GM12874 (cell line): ENCODE measurements around the gene PTPRN2.

ENCODE experiments used
- TF ChIP-seq, protein P1 (sequence below): IDR thresholded peaks from 2 replicates; pipeline ENCODE4 v1.5.1; 2011; ENCODE audit warnings: low read depth, mild to moderate bottlenecking, control low read depth, low read length, moderate library complexity; ENCODE audit not compliant: insufficient read depth

Gene PTPRN2

DNA sequence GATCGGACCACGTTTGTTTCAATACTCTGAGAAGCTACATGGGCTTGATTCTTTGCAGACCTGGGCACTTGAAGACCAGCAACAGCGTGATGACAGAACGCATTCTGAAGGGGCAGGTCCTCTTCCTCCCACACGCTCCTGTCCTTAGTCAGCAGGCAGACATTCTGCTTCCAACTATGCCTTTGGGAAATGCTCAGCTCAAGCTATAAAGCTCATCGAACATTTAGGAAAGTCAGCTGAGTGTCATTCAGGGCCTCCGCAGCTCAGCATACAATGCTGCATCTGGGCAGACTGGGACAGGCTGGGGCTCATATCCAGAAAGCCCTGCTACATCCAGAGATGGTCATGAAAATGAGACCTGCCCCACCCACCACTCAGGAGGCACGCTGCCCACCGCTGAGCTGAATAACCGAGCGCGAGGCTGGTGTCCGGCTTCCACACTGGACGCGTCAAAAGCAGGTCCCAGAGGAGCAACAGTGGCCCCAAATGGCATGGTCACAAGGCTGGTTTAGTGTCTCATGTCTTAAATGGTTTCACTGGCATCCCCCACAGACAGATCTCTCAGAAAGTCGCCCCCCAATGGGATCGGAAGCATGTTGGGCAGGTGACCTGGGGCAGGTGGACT, 976.8 kb downstream of the PTPRN2 start:
- TF ChIP-seq, protein P1, sequence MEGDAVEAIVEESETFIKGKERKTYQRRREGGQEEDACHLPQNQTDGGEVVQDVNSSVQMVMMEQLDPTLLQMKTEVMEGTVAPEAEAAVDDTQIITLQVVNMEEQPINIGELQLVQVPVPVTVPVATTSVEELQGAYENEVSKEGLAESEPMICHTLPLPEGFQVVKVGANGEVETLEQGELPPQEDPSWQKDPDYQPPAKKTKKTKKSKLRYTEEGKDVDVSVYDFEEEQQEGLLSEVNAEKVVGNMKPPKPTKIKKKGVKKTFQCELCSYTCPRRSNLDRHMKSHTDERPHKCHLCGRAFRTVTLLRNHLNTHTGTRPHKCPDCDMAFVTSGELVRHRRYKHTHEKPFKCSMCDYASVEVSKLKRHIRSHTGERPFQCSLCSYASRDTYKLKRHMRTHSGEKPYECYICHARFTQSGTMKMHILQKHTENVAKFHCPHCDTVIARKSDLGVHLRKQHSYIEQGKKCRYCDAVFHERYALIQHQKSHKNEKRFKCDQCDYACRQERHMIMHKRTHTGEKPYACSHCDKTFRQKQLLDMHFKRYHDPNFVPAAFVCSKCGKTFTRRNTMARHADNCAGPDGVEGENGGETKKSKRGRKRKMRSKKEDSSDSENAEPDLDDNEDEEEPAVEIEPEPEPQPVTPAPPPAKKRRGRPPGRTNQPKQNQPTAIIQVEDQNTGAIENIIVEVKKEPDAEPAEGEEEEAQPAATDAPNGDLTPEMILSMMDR = no peak

DNA sequence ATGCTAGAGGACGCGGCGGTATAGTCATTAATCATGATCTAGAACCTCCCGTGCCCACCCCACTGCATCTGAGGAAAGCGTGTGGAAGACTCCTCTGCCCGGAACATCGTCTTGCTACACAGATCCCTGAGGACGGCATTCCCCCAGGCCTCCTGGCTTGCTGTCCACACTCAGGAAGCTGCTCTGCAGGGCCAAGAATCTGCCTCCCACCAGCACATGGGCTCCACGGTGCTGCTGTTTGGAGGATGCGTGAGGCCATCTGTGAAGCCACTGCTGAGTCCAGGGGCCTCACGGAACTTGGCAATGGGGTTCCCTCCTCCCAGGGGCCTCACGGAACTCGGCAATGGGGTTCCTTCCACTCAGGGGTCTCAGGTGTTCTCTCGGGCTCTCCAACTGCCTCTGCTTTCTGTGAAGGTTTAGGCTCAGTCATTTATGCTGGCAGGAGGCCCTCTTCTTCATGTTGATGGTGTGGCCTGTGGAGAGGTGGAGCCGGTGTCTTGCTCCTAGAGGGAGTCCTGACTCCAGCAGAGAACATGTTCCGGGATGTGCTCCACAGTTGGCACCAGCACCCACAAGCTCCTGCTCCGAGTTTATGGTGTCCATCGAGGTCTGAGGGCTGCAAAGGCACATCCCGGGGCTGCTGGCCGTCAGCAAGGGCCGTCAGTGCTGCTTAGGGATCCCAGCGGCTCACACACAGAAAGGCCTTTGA, 977.5 kb downstream of the PTPRN2 start:
- TF ChIP-seq, protein P1 = no peak

DNA sequence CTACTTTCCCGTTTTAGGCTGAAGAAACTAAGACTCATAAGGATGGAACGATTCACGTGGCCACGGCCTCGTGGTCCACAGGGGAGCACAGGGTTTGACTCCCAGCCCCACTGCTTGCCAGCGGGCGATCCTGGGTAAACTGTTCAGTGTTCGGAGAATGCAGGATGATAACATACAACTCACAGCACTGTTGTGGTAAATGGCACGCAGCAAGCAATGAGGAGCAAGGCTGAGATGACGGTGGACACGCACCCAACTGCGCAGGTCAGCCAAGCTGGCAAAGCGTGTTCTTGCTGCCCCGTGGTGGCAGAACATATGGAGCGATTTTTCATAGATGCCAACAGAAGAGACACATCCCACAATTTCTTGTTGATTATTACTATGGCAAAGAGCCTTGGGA, 978.1 kb downstream of the PTPRN2 start:
- TF ChIP-seq, protein P1 = no peak

DNA sequence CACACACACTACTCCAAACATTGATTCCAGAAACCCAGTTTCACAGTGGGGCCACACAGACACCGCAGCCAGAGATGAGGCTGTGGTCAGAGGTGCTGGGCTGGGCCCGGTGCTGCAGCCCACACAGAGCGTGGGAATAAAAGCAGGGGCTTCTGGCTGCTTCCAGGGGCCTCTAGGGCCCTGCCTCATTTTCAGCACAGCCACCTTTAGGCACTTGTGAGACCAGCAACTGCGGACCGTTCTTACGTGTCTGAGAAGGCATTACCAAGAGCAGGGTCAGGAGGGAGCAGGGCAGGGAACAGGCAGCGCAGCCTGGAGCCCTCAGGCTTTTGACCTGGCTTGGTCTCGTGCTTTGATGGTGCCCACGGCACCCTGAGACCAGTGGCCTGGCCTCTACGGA, 980.4 kb downstream of the PTPRN2 start:
- TF ChIP-seq, protein P1 = no peak

DNA sequence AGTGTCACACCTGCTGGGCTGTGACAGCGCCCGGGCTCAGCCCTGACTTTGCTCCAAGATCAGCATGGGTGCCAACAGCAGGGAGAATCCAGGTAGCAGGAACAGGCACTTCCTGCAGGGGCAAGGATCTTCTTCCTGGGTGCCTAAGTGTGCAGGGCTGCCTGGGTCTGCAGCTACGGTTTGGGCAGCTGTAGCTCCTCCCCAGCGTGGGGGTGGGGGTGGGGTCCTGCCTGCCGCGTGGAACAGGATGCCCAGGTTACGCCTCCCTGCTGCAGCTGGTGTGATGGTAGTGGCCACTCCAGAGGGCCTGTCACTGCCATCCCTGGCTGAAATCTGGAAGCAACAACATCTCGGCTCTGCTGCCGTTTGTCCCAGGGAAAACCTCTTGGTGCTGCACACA, 981.5 kb downstream of the PTPRN2 start:
- TF ChIP-seq, protein P1 = no peak

DNA sequence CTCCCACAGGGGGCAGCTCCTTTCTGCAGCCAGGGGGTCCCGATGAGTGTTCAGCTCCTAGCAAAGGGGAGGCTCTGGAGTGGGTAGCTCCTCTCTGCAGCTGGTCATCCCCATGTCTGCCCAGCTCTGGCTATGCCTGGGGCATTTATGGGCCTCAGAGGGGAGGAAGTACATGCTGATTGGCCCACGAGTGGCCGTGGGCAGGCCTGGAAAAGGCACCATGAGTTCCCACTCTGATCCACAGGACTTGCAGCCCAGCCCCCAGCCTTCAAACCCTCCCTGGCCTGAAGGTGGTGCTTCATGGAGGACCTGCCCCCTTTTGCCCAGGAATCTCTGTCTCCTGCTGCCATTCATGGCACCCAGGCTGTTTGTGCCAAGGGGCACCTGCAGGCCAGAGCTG, 982.0 kb downstream of the PTPRN2 start:
- TF ChIP-seq, protein P1 = no peak

DNA sequence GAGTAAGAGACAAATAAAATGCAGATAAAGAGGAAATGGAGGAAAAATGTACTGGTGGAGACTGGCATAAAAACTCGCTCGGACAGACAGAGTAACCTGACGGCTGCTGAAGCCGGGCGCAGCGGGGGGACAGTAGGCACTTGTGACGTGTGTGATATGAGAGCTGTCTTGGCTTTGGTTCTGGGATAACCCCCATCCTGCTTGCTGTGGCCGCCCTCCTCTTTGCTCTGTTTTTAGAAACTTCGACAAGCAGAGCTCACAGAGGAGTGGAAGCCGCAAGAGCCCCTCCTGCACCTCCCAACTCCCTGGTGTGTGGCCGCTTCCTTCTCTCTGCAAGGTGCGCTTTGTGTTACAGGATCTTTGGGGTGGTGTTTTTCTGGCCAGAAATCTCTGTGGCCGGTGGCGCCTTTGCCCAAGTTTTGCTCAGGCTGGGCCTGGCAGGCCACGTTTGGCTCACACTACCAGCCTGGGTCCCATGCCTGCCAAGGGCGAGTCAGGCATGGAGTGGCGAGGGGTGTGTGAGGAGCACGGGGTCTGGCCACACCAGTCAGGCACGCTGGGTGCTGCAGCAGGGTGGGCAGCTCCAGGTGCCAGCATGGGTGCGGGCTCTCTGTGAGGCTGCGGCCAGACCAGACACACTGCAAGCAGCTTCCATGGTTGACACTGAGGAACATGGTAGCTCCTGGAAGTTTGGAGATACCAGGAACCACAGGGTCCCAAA, 982.8 kb downstream of the PTPRN2 start:
- TF ChIP-seq, protein P1 = no peak
